ENCODE results near the gene CRTAC1.

CRTAC1 gene

DNA sequence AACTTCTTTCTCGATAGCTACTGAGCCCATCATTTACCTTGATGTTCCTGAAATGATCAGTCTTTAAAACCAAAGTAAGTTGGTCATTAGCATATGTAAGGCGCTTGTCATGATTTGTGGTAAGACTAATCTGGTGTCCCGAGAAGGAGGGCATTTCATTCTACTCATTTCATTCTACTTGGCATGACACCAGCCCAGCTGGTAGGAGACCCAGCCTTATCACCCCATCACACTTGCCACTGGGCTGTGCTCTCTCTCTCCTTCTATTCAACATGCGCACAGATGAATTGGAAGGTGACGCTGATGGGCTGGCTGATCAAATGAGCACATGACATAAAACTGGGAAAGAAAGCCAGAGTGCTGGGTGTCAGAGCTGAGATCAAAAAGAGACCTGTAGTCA lies 65.7 kb downstream of the CRTAC1 start:
- DNase-seq: no peak

GRCh38 chr10:97961945-97962344 lies 68.5 kb downstream of the CRTAC1 start:
- DNase-seq: no peak

DNA sequence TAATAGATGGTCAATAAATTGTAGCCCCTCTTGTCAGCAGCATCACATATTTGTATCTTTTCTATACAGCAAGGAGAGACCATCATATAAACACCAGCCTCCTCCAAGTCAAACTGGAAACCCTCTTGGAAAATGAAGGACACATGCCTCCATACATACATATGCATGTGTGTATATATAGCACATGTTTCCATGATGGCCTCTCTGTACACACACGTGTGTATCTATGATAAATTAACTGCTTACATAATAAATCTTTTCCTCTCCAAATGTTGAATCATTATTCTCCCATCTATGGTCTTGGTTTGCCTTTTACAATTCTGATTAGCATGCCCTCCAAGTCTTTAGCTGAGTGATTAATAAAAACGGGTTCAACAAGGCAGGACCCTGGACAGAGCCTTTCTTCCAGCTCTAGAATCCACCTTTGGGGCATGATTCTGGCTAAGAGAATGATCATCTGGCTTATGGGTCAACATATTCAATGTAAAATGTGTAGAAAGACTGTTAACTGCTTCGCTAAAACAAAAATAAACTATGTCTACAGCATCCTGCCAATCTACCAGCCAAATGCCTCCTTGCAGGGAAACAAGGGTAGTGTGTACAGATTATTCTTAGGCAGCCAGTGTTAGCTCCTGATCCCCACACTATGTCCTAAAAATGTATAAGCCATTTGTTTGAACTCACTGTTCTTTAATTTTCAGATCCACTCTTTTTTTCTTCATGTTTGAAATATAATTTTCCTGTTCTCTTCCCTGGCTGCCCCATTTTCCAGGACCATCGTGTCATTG lies 70.0 kb downstream of the CRTAC1 start:
- no peak for DNase-seq

DNA sequence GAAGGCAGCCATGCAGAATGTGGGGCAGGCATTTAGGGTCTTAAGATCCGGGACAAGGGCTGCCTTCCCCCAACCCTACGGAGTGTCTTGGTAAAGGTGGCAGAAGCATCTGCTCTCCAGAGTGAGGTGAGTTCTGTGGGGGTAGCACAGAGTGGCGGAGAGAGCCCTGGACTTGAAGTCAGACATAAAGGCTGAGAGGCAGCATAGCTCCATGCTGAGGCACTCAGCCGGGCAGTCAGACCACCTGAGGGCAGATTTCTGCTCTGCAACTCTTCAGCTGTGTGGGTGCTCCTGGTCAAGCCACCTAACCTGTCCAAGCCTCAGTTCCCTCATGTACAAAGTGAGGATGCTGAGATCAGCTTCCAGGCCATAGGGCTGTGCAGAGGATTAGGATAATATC lies 81.0 kb downstream of the CRTAC1 start:
- DNase-seq: no peak

GRCh38 chr10:97948822-97949221 lies 81.6 kb downstream of the CRTAC1 start:
- no peak for DNase-seq

- no peak for DNase-seq
These were observed 85.6 kb downstream of the CRTAC1 start for GRCh38 chr10:97944772-97945171.

DNA sequence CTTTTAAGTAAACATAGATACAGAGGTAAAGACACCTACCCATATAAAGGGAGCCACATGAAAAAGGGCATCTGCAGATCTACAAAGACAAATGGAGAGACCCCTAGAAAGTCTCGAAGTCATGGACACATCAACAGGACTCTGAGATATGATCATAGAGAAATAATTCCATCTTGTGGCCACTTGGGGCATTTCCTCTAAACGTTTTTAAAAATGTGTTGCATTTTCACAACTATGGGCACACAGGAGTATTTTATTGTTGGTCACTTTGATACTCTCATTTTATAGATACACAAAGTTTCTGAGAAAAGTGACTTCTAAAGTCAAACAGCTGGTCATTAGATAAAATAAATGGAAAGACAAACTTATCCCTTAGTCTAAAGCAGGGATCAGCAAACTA lies 87.1 kb downstream of the CRTAC1 start:
- DNase-seq: no peak

GRCh38 chr10:97940534-97940933 lies 89.9 kb downstream of the CRTAC1 start:
- DNase-seq: no peak

- no peak for DNase-seq
These were observed 90.9 kb downstream of the CRTAC1 start for GRCh38 chr10:97939446-97939990.

GRCh38 chr10:97937928-97938327 lies 92.5 kb downstream of the CRTAC1 start:
- DNase-seq: no peak

- no peak for DNase-seq
These were observed 93.4 kb downstream of the CRTAC1 start for GRCh38 chr10:97937054-97937453.

DNA sequence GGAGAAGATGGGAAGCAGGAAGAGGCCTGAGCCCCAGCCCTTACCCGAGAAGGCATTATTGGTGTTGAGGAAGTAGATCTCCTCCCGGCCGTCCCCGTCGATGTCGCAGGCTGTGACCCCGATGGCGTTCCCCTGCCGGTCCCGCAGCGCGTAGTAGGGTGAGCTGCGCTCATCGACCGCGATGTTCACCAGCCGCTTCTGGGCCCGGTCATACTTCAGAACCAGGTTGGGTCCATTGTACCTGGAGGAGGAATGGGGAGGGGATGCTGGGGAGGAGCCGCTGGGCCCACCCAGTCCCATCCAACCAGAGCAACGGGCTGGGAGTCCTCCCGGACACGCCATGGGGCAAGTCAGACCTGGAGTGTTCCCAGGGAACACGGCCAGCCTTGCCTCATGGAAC lies 94.3 kb downstream of the CRTAC1 start:
- DNase-seq: no peak

DNA sequence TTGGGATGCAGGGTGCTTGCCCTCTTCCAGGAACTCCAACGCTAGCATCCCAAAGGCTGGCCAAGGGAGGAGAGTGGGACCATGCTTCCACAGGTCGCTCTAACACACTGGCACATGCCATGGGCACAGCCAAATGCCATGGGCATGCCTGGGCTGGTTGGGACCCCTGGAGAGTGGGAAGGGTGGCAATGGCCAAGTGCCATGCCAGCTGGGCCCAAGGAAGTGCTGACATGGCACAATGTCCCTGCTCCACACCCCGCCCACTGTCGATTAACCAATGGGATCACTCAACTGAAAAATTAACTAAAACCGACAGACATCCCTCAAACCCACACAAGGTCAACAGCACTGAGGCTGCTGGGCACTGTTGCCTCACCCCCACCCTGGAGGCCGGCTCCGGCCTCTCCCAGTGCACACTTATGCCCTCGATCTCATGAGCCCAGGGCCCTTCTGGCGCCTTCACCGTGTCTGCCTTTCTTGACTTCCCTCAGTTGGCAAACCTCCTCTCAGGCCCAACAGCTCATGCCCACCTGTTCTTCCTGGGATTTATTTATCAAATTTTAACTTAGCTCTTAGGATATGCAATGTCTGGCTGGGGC lies 97.4 kb downstream of the CRTAC1 start:
- no peak for DNase-seq

DNA sequence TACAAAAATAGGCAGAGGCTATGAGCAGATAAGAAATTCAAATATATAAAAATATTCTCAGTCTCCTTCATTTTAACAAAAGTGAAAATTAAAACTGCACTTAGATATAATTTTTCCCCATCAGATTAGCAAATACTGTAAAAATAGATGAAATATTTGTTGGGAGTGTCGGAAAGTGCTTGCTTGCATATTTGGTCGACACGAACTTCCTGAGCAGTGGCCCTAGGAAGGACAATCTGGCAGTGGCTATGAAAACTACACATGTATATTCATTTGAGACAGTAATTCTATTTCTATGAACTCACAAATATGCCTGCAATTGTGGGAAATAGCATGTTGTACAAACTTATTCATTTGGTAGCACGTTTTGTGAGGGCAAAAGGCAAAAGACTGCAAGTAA lies 99.4 kb downstream of the CRTAC1 start:
- no peak for DNase-seq

DNA sequence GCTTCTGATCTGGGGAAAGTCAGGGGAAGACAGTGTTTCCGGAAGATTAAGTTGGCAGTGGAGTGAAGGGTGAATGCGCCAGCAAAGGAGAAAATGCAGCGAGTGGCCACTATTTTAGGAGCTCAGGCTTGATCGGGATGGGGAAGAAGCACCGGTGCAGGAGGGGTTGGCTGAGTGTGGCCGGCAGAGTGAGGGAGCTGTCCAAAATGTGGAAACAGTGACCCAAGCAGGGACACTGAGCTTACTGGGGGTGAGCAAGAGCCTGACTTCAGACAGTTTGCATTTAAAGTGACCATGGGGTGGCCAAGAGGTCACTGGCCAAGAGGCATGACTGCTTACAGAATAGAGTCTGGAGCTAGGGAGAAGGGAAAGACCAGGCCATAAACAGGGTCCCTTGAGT lies 101.5 kb downstream of the CRTAC1 start:
- DNase-seq: no peak

GRCh38 chr10:97927622-97928021 lies 102.8 kb downstream of the CRTAC1 start:
- no peak for DNase-seq

DNA sequence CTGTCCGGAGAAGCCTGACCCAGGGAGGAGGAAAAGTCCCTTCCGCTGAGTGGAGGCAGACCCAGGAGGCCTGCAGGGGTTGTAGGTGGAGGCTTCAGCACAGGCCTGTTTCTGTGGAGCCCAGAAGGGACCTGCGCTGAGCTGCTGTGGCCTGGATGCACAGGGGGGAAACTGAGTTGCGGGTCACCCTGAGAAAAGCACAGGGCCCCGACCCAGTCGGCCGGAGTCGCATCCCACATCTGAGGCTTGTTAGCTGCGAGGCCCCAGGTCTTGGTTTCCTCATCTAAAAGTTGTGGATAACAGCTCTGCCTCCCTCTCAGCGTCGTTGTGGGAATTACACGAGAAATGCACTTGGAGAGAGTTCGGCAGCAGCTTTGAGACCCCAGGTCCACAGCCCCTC lies 104.4 kb downstream of the CRTAC1 start:
- DNase-seq: no peak

- DNase-seq: no peak
These were observed 105.0 kb downstream of the CRTAC1 start for GRCh38 chr10:97925308-97925938.

DNA sequence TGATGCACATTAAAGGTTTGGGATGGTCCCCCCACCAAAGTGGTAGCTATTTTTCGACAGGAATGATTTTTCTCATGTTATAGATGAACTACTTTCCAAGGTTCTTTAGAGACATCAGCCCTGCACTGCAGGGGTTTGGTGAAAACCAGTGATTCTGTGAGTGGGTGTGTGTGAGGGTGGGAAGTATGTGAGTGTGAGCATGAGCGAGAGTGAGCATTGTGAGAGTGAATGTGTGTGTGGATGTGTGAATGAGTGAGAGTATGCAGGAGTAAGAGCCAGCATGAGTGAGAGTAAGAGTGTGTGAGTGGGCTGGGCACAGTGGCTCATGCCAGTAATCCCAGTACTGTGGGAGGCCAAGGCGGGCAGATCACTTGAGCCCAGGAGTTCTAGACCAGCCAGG lies 105.7 kb downstream of the CRTAC1 start:
- no peak for DNase-seq

- no peak for DNase-seq
These were observed 106.9 kb downstream of the CRTAC1 start for GRCh38 chr10:97923476-97923875.

GRCh38 chr10:97923057-97923456 lies 107.4 kb downstream of the CRTAC1 start:
- no peak for DNase-seq

- no peak for DNase-seq
These were observed 108.2 kb downstream of the CRTAC1 start for GRCh38 chr10:97922022-97922758.

DNA sequence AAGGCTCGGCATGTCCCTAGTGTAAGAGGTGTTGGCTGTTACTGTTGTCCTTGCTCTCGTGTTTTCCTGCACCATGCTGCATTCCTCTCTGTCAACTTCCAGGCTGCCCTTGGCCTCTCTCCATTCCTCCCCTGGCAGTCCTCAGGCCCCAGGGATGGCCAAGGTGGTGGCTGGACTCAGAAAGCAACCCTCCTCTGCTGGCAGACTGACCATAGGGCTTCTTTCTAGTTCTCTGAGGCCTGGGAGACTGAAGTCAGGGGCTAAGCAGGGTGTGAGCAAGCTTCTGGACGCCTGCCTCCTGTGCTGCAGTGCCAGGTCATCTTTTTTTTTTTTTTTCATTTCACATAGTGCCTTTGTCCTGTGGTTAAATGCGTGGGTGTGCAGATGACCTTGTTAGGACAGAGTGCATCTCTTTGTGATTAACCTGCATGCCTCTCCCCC lies 108.8 kb downstream of the CRTAC1 start:
- DNase-seq: no peak

Measured in activated CD4-positive, CD25-positive, alpha-beta regulatory T cell (primary cell).